ENCODE results near the gene SLC6A18. TPM values are rescaled to one million over a fixed set of nuclear protein-coding genes. Genes with fewer than 3 reads are reported as not detected.

The SLC6A18 gene
- polyA plus RNA-seq, 1 donor (not counting 4 experiments of a cell fraction or from before 2014, with no cell fraction given): not detected

- dilution Hi-C loops (cut with MboI; ENCODE audit: extremely low pct_ligation_motif_present, low sequenced_read_pairs): no loop called here
- peaks cover 18% of the 10 kb centered on the region for H3K9me3 ChIP-seq (ENCODE audit: control insufficient read depth, low read depth, low read length)
- no peaks in the 10 kb centered on the region for H3K79me2 ChIP-seq (ENCODE audit: control insufficient read depth, insufficient read depth, low read length)
- H3K9me1 ChIP-seq (ENCODE audit: control insufficient read depth, extremely low read depth, insufficient read depth, low read length): no peaks in the 10 kb centered on the region
- no peak overlapping the region for H3K9ac ChIP-seq (ENCODE audit: control insufficient read depth, extremely low read depth, insufficient read depth, low read length)
- FAIRE-seq (no peak), DNase-seq (ENCODE audit: low read depth, low spot score) (no peak)
- no peaks in the 10 kb centered on the region for H3K4me1 ChIP-seq (ENCODE audit: control insufficient read depth, extremely low read depth, insufficient read depth, low read length)
- no peak overlapping the region for H3K27ac ChIP-seq (ENCODE audit: control insufficient read depth, insufficient read depth, low read length)
- H3K4me2 ChIP-seq (ENCODE audit: control insufficient read depth, extremely low read depth, insufficient read depth, low read depth, low read length): no peak overlapping the region
- TF ChIP-seq CTCF (optimal IDR thresholded peaks at IDR 0.05 in 1 of 3, IDR thresholded peaks at IDR 0.05 in 1 of 3, conservative IDR thresholded peaks at IDR 0.05 in 1 of 3; ENCODE audit: extremely low read depth in 1 of 3, insufficient read depth in 2 of 3, low read length in 3 of 3): no peak
- H3K4me3 ChIP-seq (ENCODE audit: control insufficient read depth in 2 of 3, extremely low read depth in 1 of 3, insufficient read depth in 2 of 3, low read depth in 1 of 3, low read length in 3 of 3): no peak overlapping the region
- H3K36me3 ChIP-seq (ENCODE audit: control insufficient read depth in 2 of 2, extremely low read depth in 1 of 2, insufficient read depth in 2 of 2, low read length in 2 of 2): no peaks in the 10 kb centered on the region
- no peaks in the 10 kb centered on the region for H4K20me1 ChIP-seq (ENCODE audit: control insufficient read depth, extremely low read depth, insufficient read depth, low read length)
- no peaks in the 10 kb centered on the region for H3K27me3 ChIP-seq (ENCODE audit: control insufficient read depth, extremely low read depth, insufficient read depth, low read length)
- no peak overlapping the region for H2AFZ ChIP-seq (ENCODE audit: control insufficient read depth, low read length)
Observed at GRCh38 chr5:1216211-1216917, 8.8 kb upstream of the SLC6A18 start.

- Histone ChIP-seq H3K27ac (ENCODE audit: control insufficient read depth, insufficient read depth, low read length) (no peak overlapping the region), H3K79me2 (ENCODE audit: control insufficient read depth, insufficient read depth, low read length) (no peaks in the 10 kb centered on the region), H3K4me3 (ENCODE audit: control insufficient read depth in 2 of 3, extremely low read depth in 1 of 3, insufficient read depth in 2 of 3, low read depth in 1 of 3, low read length in 3 of 3) (no peak overlapping the region), H3K9me3 (ENCODE audit: control insufficient read depth, low read depth, low read length) (peaks cover 17% of the 10 kb centered on the region), H3K36me3 (ENCODE audit: control insufficient read depth in 2 of 2, extremely low read depth in 1 of 2, insufficient read depth in 2 of 2, low read length in 2 of 2) (no peaks in the 10 kb centered on the region), H3K9ac (ENCODE audit: control insufficient read depth, extremely low read depth, insufficient read depth, low read length) (no peak overlapping the region), H3K27me3 (ENCODE audit: control insufficient read depth, extremely low read depth, insufficient read depth, low read length) (no peaks in the 10 kb centered on the region), H3K4me1 (ENCODE audit: control insufficient read depth, extremely low read depth, insufficient read depth, low read length) (no peaks in the 10 kb centered on the region), H3K9me1 (ENCODE audit: control insufficient read depth, extremely low read depth, insufficient read depth, low read length) (no peaks in the 10 kb centered on the region), H2AFZ (ENCODE audit: control insufficient read depth, low read length) (no peak overlapping the region), H3K4me2 (ENCODE audit: control insufficient read depth, extremely low read depth, insufficient read depth, low read depth, low read length) (no peak overlapping the region), H4K20me1 (ENCODE audit: control insufficient read depth, extremely low read depth, insufficient read depth, low read length) (no peaks in the 10 kb centered on the region)
- DNase-seq (ENCODE audit: low read depth, low spot score) (no peak), FAIRE-seq (no peak)
- dilution Hi-C loops (cut with MboI; ENCODE audit: extremely low pct_ligation_motif_present, low sequenced_read_pairs): no loop called here
- TF ChIP-seq CTCF (optimal IDR thresholded peaks at IDR 0.05 in 1 of 3, IDR thresholded peaks at IDR 0.05 in 1 of 3, conservative IDR thresholded peaks at IDR 0.05 in 1 of 3; ENCODE audit: extremely low read depth in 1 of 3, insufficient read depth in 2 of 3, low read length in 3 of 3) (no peak), EZH2 (IDR thresholded peaks at IDR 0.05; ENCODE audit: low read length) (no peak)
Observed at GRCh38 chr5:1216918-1217295, 8.3 kb upstream of the SLC6A18 start.
